Stimulated activated CD4-positive, alpha-beta T cell treated with anti-CD3 and anti-CD28 coated beads, TNF-alpha, amount 100 ng/mL, for 4 hours (primary cell): Measurements from ENCODE around the gene CTIF.

Experiments used
- DNase-seq, 3 experiments: peaks; one replicate each; pipeline ENCODE4 v3.0.0-alpha.2; 2020; ENCODE audit warnings: low read depth in 3 of 3

Gene CTIF

DNA sequence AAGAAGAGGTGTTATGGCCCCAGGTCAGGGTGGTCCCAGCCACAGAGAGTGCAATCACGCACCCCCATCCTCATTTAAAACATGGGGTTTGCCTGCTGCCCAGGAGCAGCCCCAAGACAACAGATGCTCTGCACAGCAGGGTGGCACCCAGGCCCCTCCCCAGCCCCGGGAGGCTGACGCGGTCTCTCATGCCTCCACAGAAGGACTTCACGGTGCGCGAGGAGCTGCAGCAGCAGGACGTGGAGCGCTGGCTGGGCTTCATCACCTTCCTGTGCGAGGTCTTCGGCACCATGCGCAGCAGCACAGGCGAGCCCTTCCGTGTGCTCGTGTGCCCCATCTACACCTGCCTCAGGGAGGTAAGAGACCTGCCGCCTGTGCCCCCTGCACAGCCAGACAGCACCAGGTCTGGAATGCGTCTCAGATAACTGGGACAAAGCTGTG is 278.2 kb downstream of the CTIF start:
- no peak for DNase-seq

DNA sequence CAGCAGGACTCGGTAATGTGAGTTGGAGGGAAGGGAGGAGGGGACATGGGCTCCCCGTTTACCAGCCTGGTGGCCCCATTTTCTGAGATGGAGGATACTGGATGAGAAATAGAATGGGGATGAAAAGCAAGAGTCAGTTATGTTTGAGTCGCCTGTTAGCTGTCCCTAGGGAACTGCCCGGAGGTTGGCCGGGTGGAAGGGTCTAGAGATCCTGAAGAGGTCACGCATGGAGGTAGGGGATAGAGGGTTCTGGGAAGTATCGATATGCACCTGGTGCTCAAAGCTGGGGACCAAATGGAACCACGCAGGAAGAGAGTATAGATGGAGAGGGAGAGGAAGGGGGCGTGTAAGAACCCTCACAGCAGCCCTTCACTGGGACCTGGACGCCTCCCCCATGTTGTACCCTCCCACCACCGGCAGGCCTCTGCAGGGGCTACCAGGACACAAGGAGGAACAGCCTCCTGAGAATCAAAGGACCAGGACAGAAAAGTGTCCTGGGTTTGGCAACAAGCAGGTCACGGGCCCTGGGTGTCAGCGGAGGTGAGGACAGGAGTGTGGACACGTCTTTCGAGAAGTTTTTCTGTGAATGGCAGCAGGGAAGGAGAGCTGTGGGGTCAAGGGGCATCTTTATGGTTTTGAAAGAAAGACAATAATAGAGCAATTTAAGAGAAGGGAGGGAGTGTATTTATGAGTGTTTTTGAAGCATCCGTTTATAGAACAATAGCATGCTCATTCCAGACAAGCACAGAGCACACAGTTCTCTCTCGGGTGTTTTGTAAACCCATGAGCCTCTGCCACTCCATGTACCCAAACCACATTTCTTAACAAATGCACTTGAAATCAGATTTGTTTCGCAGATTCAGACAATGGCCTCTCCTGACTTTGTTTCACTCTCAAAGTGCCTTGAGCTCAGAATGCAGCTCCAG is 279.8 kb downstream of the CTIF start:
- no peak for DNase-seq

DNA sequence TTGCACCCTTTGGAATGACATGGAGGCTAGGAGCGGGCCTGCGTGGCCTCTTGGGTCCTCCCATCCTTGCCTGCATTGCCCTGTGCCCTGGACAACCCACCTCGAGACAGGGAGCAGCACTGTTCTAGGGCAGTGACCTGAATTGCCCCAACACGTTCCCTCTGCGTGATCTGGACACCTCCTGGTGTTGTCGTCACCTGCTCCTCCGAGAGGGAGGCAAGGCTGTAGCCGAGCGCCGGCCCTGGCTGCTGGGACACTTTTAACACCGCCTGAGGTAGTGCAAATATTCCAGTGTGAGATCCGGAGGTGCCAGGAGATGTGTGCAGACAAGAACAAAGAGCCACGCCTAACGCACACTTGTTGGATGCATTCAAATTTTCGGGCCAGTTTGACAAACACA is 280.4 kb downstream of the CTIF start:
- no peak for DNase-seq

DNA sequence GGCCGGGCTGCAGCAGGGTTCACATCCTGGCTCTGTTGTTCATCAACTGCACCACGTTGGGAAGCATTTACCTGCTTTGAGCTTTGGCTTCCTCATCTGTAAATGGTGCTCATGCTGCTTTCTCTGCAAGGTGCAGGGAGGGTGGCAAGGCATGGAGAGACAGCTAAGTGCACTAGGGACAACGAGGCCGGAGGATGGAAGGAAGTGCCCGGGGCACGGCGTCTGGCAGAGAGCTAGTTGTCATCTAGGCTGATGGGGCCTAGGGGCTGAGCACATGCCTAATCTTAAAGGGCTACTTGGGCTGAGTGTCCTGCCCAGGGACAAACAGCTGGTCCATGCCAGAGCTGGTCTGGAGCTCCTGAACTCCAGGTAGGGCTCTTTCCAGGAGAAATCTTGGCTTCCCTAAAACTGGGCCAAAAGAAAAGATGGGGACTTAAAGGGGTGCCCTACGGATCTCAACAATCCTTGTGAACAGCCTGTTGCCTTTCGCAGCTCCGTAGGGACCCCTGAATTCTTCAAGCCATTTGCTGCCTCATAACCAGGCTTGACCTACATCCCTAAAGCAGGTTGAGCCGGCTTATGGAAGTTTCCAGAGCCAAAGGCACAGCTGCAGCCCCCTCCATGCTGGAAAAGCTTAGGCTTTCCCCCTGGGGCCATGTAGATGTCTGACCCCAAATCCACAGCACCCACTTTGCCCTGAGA is 281.1 kb downstream of the CTIF start:
- DNase-seq = no peak

DNA sequence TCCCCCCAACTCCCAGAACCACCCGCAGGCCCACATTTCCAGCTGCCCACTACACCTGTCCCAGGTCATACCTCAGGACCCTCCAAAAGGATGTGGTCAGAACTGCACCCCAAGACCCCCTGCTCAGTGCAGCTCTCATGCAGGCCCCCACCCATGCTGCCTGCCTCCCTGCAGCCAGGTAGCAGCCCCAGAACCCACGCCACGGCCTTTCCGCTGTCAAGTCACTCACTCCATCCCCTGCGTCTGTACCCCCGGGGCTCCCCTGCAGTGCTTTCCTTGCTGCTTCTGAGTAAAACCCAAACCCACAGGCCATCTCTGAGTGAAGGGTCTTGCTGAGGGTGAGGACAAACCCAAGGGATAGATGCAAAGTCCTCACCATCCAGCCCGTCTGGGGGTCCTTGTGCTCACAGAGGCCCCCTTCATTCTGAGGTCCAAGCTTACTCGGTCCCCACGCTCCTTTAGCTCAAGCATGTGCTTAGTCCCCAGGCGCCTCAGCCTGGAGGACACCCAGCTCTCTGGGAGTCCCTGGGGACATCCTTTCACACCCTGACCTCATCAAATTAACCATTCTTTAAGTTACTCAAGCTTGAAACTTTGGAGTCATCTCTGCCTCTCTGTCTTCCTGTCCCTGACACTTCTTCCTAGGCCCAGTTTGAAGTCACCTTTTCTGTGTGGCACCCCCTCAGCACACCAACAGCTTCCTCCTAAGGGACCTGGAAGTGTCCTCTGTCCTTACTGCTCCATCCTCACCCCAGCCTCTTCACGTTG is 281.8 kb downstream of the CTIF start:
- no peak for DNase-seq

DNA sequence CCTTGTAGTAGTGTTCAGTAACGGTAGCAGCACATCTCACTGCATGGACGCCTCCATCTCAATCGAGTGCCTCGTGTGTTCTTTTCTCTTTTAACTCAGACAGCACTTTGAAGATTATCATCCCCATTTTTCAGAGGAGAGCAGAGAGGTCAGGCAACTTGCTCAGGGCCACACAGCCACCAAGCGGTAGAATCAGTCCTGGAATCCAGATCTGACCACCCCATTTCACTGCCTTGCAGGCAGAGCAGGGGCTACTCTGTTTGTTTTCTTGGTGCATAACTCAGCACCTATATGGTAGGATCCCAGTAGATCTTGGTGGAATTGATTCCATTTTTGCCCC is 282.4 kb downstream of the CTIF start:
- DNase-seq = no peak

DNA sequence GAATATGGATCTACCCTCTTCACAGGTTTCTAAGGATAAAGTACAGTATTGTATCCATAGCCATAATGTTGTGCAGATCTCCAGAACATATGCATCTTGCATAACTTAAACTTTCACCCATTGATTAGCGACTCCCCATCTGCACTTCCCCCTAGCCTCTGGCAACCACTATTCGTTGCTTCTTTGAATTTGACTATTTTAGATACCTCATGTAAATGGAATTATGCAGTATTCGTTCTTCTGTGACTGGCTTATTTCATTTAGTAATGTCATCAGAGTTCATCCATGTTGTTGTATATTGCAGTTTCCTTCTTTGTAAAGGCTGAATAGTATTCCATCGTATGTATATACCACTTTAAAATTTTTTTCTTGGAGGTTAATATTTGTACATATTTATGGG is 283.0 kb downstream of the CTIF start:
- DNase-seq = no peak

DNA sequence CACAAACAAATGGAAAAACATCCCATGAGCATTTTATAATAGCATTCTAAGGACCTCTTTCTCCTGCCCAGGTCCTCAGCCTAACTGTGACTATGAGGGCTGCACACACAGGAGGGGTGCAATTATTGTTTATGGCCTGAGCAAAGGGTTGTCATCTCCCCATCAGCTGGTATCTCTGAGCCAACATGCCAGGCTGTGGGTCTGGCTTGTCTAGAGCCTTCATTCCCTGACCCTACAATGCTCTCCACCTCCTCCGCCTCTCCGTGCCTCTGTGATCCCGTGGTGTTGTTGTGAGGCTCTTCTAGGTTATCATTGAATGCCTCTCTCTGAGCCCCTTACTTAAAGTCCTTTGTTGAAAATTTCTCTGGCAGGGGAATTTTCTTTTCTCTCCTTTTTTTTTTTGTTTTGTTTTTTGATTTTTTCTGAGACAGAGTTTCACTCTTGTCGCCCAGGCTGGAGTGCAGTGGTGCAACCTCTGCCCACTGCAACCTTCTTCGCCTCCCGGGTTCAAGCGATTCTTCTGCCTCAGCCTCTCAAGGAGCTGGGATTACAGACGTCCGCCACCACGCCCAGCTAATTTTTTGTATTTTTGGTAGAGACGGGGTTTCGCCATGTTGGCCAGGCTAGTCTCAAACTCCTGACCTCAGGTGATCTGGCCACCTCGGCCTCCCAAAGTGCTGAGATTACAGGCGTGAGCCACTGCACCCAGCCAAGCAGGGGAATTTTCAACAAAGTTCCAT is 285.6 kb downstream of the CTIF start:
- no peak for DNase-seq

DNA sequence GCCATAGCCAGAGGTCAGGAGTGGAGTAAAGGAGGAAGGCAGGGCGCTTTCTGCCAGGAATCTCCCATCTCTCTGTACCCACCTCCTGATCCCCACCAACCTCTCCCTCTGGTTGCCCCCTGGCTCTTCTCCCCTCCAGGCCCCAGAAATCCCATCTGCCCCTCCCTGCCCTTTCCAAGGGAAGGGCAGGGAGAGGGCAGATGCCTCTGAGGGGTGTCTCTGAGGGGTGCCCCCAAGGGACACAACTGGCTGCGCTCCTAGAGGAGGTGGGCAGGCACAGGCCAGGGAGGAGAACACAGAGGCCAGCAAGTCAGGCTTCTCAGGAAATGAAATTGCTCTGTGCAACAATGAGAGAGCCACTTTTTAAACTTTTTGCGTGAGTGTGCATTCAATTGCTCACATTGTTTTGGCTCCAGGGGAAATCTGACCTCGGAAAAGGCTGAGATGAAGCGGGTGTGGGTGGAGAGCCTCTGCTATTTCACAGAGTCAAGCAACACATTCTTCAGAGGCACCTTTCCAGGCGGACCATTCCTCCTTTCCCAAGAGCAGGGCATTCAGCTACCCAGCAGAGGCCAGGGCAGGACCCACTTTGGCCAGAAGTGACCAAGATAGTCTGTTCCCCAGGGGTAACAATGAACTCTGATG is 286.4 kb downstream of the CTIF start:
- no peak for DNase-seq

DNA sequence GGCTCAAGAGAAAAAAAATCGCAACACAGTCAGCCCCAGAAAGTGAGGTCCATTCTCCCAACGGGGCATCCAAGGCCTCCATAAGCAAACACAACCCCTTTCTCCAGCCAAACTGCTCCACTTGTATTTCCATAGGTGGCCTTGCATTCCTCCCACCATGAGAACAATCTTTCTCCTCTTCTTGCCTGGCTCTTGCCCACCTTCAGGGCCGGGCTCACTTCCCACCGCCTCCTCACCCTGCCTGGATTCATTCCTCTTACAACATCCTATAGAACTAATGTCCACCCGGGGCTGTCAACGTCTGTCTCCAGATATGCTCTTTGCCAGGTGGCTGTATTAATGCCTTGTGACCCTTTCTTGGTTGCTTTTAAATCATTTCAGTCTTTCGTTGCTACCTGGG is 287.4 kb downstream of the CTIF start:
- no peak for DNase-seq

DNA sequence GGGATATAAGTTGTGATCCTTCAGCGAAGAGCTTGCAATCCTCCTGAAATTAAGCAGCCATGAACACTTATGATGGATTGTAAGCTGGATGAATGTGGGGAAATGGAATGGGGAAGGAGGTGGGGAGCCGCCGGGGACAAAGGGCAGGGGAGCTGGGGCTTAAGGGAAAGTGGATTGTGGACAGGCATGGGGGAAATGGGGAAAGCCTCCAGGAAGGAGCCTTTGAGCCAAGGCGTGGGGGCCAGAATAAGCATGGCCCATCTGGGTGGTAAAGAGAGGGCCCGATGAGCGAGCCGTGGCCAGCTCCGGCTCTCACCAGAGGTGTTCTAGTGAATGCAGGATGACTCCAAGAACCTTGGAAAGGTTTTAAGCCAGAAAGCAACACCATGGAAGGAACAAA is 288.0 kb downstream of the CTIF start:
- DNase-seq = no peak

DNA sequence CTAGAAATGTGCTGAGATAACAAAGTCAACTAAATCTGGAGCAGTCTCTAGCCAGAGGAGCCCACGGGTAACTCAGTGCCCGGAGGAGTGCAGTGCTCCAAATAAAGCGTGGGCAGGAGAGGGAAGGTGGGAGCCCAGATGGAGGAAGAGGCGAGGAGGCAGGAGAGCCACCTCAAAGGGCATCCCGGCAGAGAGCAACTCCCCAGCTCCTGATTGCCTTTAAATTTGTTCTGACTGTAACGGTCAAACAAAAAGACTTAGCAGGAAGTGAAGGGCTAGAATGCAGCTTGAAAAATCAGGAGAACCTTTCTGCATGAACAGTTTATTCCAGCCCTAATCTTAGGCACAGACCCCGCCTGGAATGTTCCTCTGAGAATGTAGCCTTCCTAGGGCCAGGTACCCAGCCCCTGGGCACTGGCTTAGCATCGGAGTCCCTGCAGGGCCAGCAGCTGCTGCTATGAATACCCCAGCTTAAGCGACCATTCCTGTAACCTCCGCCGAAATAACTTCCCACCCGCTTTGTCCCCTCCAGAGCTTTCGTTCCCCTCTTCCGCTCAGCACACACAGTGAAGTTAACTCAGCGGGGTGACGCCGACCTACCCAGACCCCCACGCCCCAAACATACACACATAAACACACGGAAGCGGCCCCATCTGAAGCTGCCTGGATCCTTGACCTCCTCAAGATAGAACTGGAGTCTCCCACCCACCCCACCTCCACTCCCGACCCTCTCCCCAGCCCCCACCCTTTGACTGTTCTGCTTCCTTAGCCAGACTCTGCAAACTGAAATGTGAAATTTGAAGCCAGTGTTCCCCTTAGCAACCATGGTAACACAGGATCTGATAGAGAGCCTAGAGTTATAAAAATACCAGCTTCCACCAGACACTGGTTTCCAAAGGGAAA is 288.7 kb downstream of the CTIF start:
- DNase-seq = no peak

DNA sequence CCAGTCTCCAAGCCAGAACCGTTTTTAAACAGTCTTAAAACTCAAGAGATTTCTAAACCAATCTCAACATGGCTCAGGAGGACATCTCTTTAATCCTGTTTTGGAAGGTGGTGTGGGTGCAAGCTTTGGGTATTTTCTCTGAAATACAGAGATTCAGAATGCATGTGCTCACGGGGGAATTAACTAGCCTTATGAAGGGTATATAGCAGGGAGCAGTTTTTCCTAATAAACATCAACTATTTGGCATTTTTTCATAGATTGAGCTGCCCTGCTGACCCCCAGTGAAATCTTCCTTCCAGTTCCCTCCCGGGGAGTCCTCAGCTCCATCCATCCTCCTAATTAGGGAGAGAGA is 289.3 kb downstream of the CTIF start:
- no peak for DNase-seq

DNA sequence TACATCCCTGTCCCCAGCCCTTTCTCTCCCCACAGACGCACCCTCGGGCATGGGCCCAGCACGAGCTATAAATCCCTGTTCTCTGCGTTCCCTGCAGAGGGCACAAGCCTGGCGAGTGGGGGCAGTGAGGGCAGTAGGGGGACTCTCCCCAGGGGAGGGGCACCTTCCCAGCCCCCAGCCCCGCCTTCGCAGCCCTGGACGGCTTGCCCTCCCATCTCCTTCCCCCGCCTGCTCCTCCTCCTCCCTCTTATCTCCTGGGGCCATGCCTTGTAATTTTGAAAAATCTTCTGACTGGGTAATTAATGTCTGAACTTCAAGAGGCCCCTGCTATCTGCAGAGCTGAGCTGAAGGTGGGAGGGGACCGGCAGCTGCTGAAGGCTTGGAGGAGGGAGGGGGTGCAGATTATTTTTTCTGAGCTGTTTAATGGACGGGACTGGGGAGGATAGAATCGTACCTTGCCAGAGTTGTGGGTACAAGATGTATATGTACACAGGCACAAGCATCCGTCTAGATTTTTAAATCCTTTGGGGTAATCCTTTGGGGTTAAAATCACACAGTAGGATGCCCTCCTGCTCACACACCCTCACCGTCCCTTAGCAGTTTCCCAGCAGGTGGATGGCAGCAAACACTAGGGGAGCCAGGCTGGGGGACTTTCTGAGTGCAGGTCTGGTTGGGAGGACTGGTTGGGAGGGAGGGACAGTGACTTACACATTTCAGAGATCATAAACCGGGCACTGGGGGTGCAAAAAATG is 290.0 kb downstream of the CTIF start:
- no peak for DNase-seq

DNA sequence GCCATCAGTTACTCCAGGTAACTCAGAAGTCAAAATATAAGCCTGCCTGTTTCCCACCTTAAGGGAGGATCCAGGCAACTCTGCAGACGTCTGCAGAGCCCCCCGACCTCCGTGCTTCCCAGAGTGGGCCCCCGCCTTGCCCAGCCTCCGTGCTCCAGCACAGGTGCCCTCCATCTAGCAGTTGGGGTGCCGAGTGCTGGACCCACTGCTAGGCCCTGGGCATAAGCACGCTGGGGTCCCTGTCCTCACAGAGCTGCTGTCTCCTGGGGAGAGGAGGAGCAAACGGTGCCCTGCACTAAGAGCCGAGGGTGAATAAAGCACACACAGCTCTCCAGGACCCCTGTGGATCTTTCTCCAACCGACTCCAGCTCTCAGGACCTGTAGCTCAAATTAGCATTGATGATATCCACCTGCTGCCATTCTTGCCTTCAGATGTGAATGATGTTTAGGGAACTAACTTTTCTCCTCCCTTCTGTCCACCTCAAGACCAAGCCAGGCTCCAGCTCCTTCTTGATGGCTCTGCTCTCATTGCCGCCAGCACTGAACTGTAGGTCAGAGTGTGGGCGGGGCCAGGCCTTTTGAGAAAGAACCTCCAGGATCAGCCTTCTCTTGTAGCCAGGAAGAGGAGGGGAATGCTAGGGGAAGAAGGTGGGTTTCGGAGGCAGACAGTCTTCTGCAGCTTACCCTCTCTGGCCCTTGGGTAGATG is 290.8 kb downstream of the CTIF start:
- no peak for DNase-seq

DNA sequence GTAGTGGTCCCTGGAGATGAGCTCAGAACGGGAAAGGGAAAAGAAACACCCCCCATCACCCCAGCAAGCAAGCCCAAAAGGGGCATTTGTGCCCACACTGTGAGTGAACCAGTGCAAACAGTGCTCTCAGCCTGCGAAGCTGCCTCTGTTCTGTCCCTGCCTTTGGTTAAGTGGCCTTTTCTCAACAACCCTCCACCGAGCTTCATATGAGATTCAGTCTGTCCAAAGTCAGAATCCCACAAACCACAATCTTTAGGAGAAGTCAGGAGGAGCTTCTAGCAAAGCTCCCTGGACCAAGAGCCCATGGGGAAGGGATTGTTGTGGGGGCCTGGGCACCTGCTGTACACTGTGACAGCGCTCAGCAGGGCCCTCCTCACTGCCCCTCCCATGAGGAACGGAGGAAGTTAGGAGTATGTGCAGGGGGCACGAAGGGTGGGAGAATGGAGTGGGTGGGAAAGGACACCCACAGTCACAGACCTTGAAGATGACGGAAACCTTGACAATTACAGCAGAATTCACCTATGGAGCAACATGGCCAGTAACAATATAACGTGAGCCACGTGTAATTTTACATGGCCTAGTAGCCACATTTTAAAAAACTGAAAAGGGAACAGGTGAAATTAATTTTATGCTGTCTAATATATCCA is 292.4 kb downstream of the CTIF start:
- DNase-seq = no peak

DNA sequence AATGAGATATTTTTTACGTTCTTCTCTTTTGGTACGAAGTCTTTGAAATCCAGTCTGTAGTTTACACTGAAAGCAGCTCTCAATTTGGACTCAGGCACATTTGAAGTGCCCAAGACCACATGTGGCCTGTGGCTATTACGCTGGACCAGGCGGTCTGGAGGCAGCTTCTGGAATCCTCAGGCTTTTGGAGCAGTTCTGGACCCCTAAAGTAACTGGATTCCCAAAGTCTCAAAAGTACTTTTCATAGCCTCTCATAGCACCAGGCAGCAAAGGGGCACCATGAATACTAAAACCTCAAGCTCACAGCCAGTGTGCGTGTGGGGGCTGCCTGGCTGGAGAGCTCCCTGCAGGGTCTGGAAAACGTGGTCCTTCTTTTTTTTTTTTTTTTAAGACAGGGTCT is 293.0 kb downstream of the CTIF start:
- no peak for DNase-seq

DNA sequence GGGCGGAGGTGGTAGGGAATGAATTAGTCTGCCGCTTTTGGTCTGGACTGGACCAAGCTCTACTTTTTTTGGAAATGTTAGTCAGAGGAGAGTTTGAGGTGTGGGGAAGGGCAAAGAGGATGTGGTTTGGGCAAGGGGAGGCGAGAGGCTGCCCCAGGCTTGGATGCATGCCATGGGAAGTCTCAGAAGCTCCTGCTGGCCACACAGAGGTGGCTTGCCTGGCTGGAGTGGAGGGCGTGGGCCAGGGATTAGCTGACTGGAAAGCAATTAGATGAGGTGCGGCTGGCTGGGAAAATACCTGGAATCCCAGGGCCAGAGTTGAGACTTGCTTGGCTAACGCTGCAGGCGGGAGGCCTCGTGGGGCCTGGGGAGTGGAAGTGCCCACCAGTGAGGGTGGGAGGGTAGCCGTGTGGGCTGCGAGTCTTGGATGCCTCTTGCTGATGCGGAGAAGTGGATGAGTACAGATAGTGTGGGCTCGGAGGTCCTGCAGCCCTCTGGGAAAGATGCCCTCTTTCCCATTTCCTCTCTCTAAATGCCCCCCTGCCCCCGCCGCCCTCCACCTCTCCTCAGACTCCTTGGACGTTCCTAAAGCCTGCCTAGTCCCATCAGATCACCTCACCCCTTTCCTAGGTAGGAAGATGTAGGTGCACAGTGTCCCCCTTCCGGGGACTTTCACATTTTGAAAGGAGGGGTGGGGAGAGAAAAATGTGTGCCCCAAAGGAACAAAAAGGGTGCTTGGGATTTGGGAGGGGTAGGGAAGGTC is 294.3 kb downstream of the CTIF start:
- DNase-seq = no peak
